ENCODE measurements around the gene CUL5. TPM values are rescaled to one million over a fixed set of nuclear protein-coding genes. Genes with fewer than 3 reads are reported as not detected.
"Not testable (repeated sequence)": the region's sequence is repeated elsewhere in the genome, so short reads cannot be mapped to it uniquely, and the experiment has no call there.

The CUL5 gene
- total RNA-seq, 2 donors from 2014 or later, result 34.8 to 36.4 TPM

- no peak for ATAC-seq
- H3K9me3 Mint-ChIP-seq, result no peaks in the 10 kb centered on the region
- peak overlapping the region in 1 of 2 donors; percentile 26 for H3K27ac Mint-ChIP-seq
- DNase-seq (ENCODE audit: low spot score in 2 of 2), result no peak
- peaks cover 19 to 23% of the 10 kb centered on the region in 2 donors for H3K36me3 Mint-ChIP-seq
Measured at GRCh38 chr11:108125096-108125495, 116.4 kb downstream of the CUL5 start.

- peaks cover 7 to 24% of the 10 kb centered on the region in 2 donors for H3K36me3 Mint-ChIP-seq
- peak overlapping the region in 1 of 2 donors; percentile 26 for H3K27ac Mint-ChIP-seq
Measured at GRCh38 chr11:108128772-108129171, 120.1 kb downstream of the CUL5 start.

GRCh38 chr11:108131993-108132392 is 123.3 kb downstream of the CUL5 start:
- peak overlapping the region in 1 of 2 donors; percentile 36 for H3K27ac Mint-ChIP-seq
- ATAC-seq (no peak), DNase-seq (ENCODE audit: low spot score in 2 of 2) (no peak)
- no peaks in the 10 kb centered on the region for H3K9me3 Mint-ChIP-seq
- peaks cover 6 to 7% of the 10 kb centered on the region in 2 donors for H3K36me3 Mint-ChIP-seq

More at GRCh38 chr11:108128772-108129171, 120.1 kb downstream of the CUL5 start:
- no peaks in the 10 kb centered on the region for H3K9me3 Mint-ChIP-seq
- ATAC-seq (no peak), DNase-seq (ENCODE audit: low spot score in 2 of 2) (no peak)

GRCh38 chr11:108132993-108133538 is 124.4 kb downstream of the CUL5 start:
- not testable (repeated sequence) for ATAC-seq; DNase-seq (ENCODE audit: low spot score in 2 of 2); H3K36me3 Mint-ChIP-seq; H3K9me3 Mint-ChIP-seq
- H3K27ac Mint-ChIP-seq, result peak overlapping the region in 1 of 2 donors; percentile 9

- ATAC-seq, result peak; percentile 52 to 68
- no peaks in the 10 kb centered on the region for H3K9me3 Mint-ChIP-seq
- DNase-seq (ENCODE audit: low spot score in 2 of 2), result no peak
- H3K36me3 Mint-ChIP-seq, result peaks cover 7 to 14% of the 10 kb centered on the region in 2 donors
- peak overlapping the region; percentile 55 to 78 for H3K27ac Mint-ChIP-seq
Measured at GRCh38 chr11:108135845-108136544, 127.3 kb downstream of the CUL5 start.

GRCh38 chr11:108137212-108137611 is 128.5 kb downstream of the CUL5 start:
- ATAC-seq (peak; percentile 82 to 87), DNase-seq (ENCODE audit: low spot score in 2 of 2) (no peak)
- peak overlapping the region; percentile 48 to 51 for H3K27ac Mint-ChIP-seq

GRCh38 chr11:108142304-108142703 is 133.6 kb downstream of the CUL5 start:
- ATAC-seq (no peak), DNase-seq (ENCODE audit: low spot score in 2 of 2) (no peak)
- Mint-ChIP-seq H3K36me3 (peaks cover 20 to 49% of the 10 kb centered on the region in 2 donors), H3K9me3 (no peaks in the 10 kb centered on the region), H3K27ac (no peak overlapping the region)

More at GRCh38 chr11:108137212-108137611, 128.5 kb downstream of the CUL5 start:
- Mint-ChIP-seq H3K36me3 (peaks cover 8 to 17% of the 10 kb centered on the region in 2 donors), H3K9me3 (no peaks in the 10 kb centered on the region)

- ATAC-seq (peak in 1 of 2 donors; percentile 41), DNase-seq (ENCODE audit: low spot score in 2 of 2) (no peak)
- Mint-ChIP-seq H3K27ac (peak overlapping the region in 1 of 2 donors; percentile 75), H3K36me3 (peaks cover 20 to 69% of the 10 kb centered on the region in 2 donors), H3K9me3 (no peaks in the 10 kb centered on the region)
Measured at GRCh38 chr11:108144615-108145014, 135.9 kb downstream of the CUL5 start.

- Mint-ChIP-seq H3K36me3 (peaks cover 12 to 60% of the 10 kb centered on the region in 2 donors), H3K9me3 (no peaks in the 10 kb centered on the region), H3K27ac (peak overlapping the region in 1 of 2 donors; percentile 29)
- ATAC-seq (no peak), DNase-seq (ENCODE audit: low spot score in 2 of 2) (no peak)
Measured at GRCh38 chr11:108147150-108147549, 138.5 kb downstream of the CUL5 start.

- H3K36me3 Mint-ChIP-seq, result peaks cover 12 to 60% of the 10 kb centered on the region in 2 donors
- peak overlapping the region; percentile 20 to 58 for H3K27ac Mint-ChIP-seq
- no peaks in the 10 kb centered on the region for H3K9me3 Mint-ChIP-seq
- ATAC-seq (no peak), DNase-seq (ENCODE audit: low spot score in 2 of 2) (no peak)
Measured at GRCh38 chr11:108148556-108148955, 139.9 kb downstream of the CUL5 start.

- DNase-seq (ENCODE audit: low spot score in 2 of 2) (no peak), ATAC-seq (no peak)
- Mint-ChIP-seq H3K27ac (no peak overlapping the region), H3K9me3 (no peaks in the 10 kb centered on the region), H3K36me3 (peaks cover 0 to 5% of the 10 kb centered on the region in 2 donors)
Measured at GRCh38 chr11:108154591-108154990, 145.9 kb downstream of the CUL5 start.

Other genes starting within 250 kb of the CUL5 start
- 10 to 100 TPM; 11.7 to 27.0 TPM for gene SLC35F2, start 150.1 kb upstream of the CUL5 start, total RNA-seq
- gene RAB39A, start 80.5 kb upstream of the CUL5 start, total RNA-seq, result 1 to 10 TPM in 1 of 2 donors, under 1 TPM in 1; 0.14 to 1.1 TPM
- gene ACAT1, start 112.7 kb downstream of the CUL5 start, total RNA-seq, result 10 to 100 TPM; 71.9 to 79.5 TPM
- gene NPAT, start 213.7 kb downstream of the CUL5 start, total RNA-seq, result 10 to 100 TPM; 27.4 to 52.9 TPM
- 10 to 100 TPM; 36.4 to 81.3 TPM for gene ATM, start 214.2 kb downstream of the CUL5 start, total RNA-seq